ENCODE results near the gene MIER3. TPM values are rescaled to one million over a fixed set of nuclear protein-coding genes. Genes with fewer than 3 reads are reported as not detected.

The MIER3 gene
- total and polyA plus RNA-seq, 2 experiments from 2014 or later, result 5.3 to 20.0 TPM

DNA sequence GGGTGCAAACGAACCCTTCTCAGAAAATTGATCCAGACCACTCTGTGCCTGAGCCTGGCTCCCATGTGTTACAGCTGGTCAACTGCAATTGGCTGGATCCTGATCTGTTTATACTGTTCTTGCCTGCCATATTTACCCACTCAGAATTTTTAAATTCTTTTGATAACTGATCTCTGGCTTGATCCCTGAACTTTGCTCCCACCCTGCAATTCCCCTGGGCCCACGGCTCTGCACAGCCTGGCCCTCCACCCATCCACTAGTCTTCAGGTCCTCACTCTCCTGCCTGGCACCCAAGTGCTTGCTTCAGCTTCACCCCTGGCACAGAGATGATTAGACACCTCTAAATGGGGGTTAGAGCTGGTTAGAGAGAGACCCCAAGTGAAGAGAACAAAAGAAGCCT is 25.9 kb upstream of the MIER3 start:
- Histone ChIP-seq H3K27ac (no peak overlapping the region), H3K9me2 (ENCODE audit: insufficient read depth) (no peaks in the 10 kb centered on the region), H2AFZ (no peak overlapping the region), H3K79me2 (ENCODE audit: insufficient read depth) (no peaks in the 10 kb centered on the region), H3K4me3 (no peak overlapping the region), H3K4me1 (ENCODE audit: insufficient read depth) (no peaks in the 10 kb centered on the region), H3K4me2 (ENCODE audit: unreplicated experiment) (no peak overlapping the region), H4K20me1 (ENCODE audit: insufficient read depth) (no peaks in the 10 kb centered on the region), H3K9ac (no peak overlapping the region), H3F3A (ENCODE audit: insufficient read depth) (no peaks in the 10 kb centered on the region), H3K36me3 (ENCODE audit: low read depth) (no peaks in the 10 kb centered on the region), H3K9me3 (ENCODE audit: low read depth) (no peaks in the 10 kb centered on the region), H3K27me3 (replicated peaks; ENCODE audit: insufficient read depth) (peaks cover 39% of the 10 kb centered on the region)
- no peak for DNase-seq
- 18 to 23% methylated on average over 2 of the region's 2 CpGs for WGBS, 2 experiments (ENCODE audit: low coverage in 1 of 2, low lambda C conversion rate in 2 of 2, missing lambda C conversion rate in 2 of 2)
- in situ Hi-C loops (cut with MboI), result no loop called here
- TF ChIP-seq EZH2phosphoT487 (IDR thresholded peaks at IDR 0.05; ENCODE audit: insufficient read depth, low read depth), result no peak
- no peak for TF ChIP-seq EZH2 (IDR thresholded peaks at IDR 0.05; ENCODE audit: insufficient read depth, poor library complexity, severe bottlenecking)

DNA sequence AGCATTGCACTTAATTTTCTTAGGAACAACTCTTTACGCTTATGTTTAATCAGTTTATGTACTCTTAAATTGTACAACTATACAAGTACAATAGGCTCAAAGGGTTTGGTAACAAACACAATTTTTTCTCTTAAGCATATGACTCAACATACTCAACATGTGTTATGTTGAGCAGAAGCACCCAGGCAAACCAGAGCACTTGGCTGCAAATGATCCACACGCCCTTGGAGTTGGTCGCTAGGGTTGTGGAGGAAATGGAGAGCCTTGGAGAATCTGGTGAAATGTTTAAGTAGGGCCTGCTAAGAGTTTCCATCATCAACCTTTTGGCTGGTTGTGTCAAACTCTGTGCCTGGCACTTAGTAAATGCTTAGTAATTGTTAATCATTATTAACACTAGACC is 25.1 kb upstream of the MIER3 start:
- Histone ChIP-seq H4K20me1 (ENCODE audit: insufficient read depth) (no peaks in the 10 kb centered on the region), H2AFZ (no peak overlapping the region), H3K27me3 (replicated peaks; ENCODE audit: insufficient read depth) (peaks cover 36% of the 10 kb centered on the region), H3K27ac (no peak overlapping the region), H3F3A (ENCODE audit: insufficient read depth) (no peaks in the 10 kb centered on the region), H3K9me2 (ENCODE audit: insufficient read depth) (no peaks in the 10 kb centered on the region), H3K4me2 (ENCODE audit: unreplicated experiment) (no peak overlapping the region), H3K79me2 (ENCODE audit: insufficient read depth) (no peaks in the 10 kb centered on the region), H3K36me3 (ENCODE audit: low read depth) (no peaks in the 10 kb centered on the region), H3K4me3 (no peak overlapping the region), H3K4me1 (ENCODE audit: insufficient read depth) (no peaks in the 10 kb centered on the region), H3K9me3 (ENCODE audit: low read depth) (no peaks in the 10 kb centered on the region), H3K9ac (no peak overlapping the region)
- no peak for DNase-seq
- 55 to 59% methylated on average over 3 of the region's 3 CpGs for WGBS, 2 experiments (ENCODE audit: low coverage in 1 of 2, low lambda C conversion rate in 2 of 2, missing lambda C conversion rate in 2 of 2)
- in situ Hi-C loops (cut with MboI), result no loop called here
- TF ChIP-seq EZH2phosphoT487 (IDR thresholded peaks at IDR 0.05; ENCODE audit: insufficient read depth, low read depth) (no peak), EZH2 (IDR thresholded peaks at IDR 0.05; ENCODE audit: insufficient read depth, poor library complexity, severe bottlenecking) (no peak)

GRCh38 chr5:56974241-56974640 is 22.3 kb upstream of the MIER3 start:
- Histone ChIP-seq H3K9ac (no peak overlapping the region), H3K27ac (no peak overlapping the region), H4K20me1 (ENCODE audit: insufficient read depth) (no peaks in the 10 kb centered on the region), H2AFZ (no peak overlapping the region), H3F3A (ENCODE audit: insufficient read depth) (no peaks in the 10 kb centered on the region), H3K27me3 (replicated peaks; ENCODE audit: insufficient read depth) (peaks cover 36% of the 10 kb centered on the region), H3K9me2 (ENCODE audit: insufficient read depth) (no peaks in the 10 kb centered on the region), H3K79me2 (ENCODE audit: insufficient read depth) (no peaks in the 10 kb centered on the region), H3K9me3 (ENCODE audit: low read depth) (no peaks in the 10 kb centered on the region), H3K36me3 (ENCODE audit: low read depth) (no peaks in the 10 kb centered on the region), H3K4me3 (no peak overlapping the region), H3K4me1 (ENCODE audit: insufficient read depth) (no peaks in the 10 kb centered on the region), H3K4me2 (ENCODE audit: unreplicated experiment) (no peak overlapping the region)
- in situ Hi-C loops (cut with MboI), result no loop called here
- DNase-seq, result no peak
- WGBS, 2 experiments (ENCODE audit: low coverage in 1 of 2, low lambda C conversion rate in 2 of 2, missing lambda C conversion rate in 2 of 2), result 45 to 46% methylated on average over 2 of the region's 2 CpGs
- TF ChIP-seq EZH2phosphoT487 (IDR thresholded peaks at IDR 0.05; ENCODE audit: insufficient read depth, low read depth), result no peak
- no peak for TF ChIP-seq EZH2 (IDR thresholded peaks at IDR 0.05; ENCODE audit: insufficient read depth, poor library complexity, severe bottlenecking)

GRCh38 chr5:56973473-56973872 is 21.6 kb upstream of the MIER3 start:
- no peak for DNase-seq
- Histone ChIP-seq H3K27ac (no peak overlapping the region), H3K4me2 (ENCODE audit: unreplicated experiment) (no peak overlapping the region), H2AFZ (no peak overlapping the region), H3K9me3 (ENCODE audit: low read depth) (no peaks in the 10 kb centered on the region), H3K9me2 (ENCODE audit: insufficient read depth) (no peaks in the 10 kb centered on the region), H3K9ac (no peak overlapping the region), H3K4me3 (no peak overlapping the region), H3K79me2 (ENCODE audit: insufficient read depth) (no peaks in the 10 kb centered on the region), H4K20me1 (ENCODE audit: insufficient read depth) (no peaks in the 10 kb centered on the region), H3F3A (ENCODE audit: insufficient read depth) (no peaks in the 10 kb centered on the region), H3K36me3 (ENCODE audit: low read depth) (no peaks in the 10 kb centered on the region), H3K4me1 (ENCODE audit: insufficient read depth) (no peaks in the 10 kb centered on the region), H3K27me3 (replicated peaks; ENCODE audit: insufficient read depth) (peaks cover 28% of the 10 kb centered on the region)
- no peak for TF ChIP-seq EZH2phosphoT487 (IDR thresholded peaks at IDR 0.05; ENCODE audit: insufficient read depth, low read depth)
- no peak for TF ChIP-seq EZH2 (IDR thresholded peaks at IDR 0.05; ENCODE audit: insufficient read depth, poor library complexity, severe bottlenecking)
- in situ Hi-C loops (cut with MboI), result no loop called here
- 32 to 41% methylated on average over 6 of the region's 6 CpGs for WGBS, 2 experiments (ENCODE audit: low coverage in 1 of 2, low lambda C conversion rate in 2 of 2, missing lambda C conversion rate in 2 of 2)

DNA sequence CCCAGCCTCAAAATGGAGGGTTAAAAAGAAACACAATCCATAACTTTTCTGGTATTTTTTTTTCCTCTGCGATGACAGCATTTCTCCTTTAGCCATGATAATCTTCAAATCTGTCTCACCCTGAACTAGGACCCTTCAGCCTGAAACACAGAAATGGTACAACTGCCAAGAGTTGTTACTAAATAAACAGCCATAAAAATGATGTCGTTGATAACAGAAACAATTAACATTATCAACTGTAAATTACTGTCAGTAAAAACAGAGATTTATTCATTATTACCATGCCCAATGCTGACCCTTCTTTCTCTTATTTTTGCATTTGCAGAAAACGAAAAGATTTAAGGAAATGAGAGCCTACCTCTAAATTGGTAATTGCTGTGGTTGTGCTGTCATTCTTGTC is 19.4 kb upstream of the MIER3 start:
- no peak overlapping the region for H3K9ac ChIP-seq
- H3K4me2 ChIP-seq (ENCODE audit: unreplicated experiment), result no peak overlapping the region
- H3K4me3 ChIP-seq, result no peak overlapping the region
- no peak overlapping the region for H2AFZ ChIP-seq
- 43 to 50% methylated on average over 3 of the region's 3 CpGs for WGBS, 2 experiments (ENCODE audit: low coverage in 1 of 2, low lambda C conversion rate in 2 of 2, missing lambda C conversion rate in 2 of 2)
- in situ Hi-C loops (cut with MboI), result no loop called here
- no peak overlapping the region for H3K27ac ChIP-seq
- H4K20me1 ChIP-seq (ENCODE audit: insufficient read depth), result no peaks in the 10 kb centered on the region
- H3K36me3 ChIP-seq (ENCODE audit: low read depth), result no peaks in the 10 kb centered on the region
- TF ChIP-seq EZH2phosphoT487 (IDR thresholded peaks at IDR 0.05; ENCODE audit: insufficient read depth, low read depth), result no peak
- TF ChIP-seq EZH2 (IDR thresholded peaks at IDR 0.05; ENCODE audit: insufficient read depth, poor library complexity, severe bottlenecking), result no peak
- no peaks in the 10 kb centered on the region for H3K9me3 ChIP-seq (ENCODE audit: low read depth)
- DNase-seq, result no peak
- peaks cover 28% of the 10 kb centered on the region for H3K27me3 ChIP-seq (replicated peaks; ENCODE audit: insufficient read depth)
- H3F3A ChIP-seq (ENCODE audit: insufficient read depth), result no peaks in the 10 kb centered on the region
- no peaks in the 10 kb centered on the region for H3K9me2 ChIP-seq (ENCODE audit: insufficient read depth)
- no peaks in the 10 kb centered on the region for H3K79me2 ChIP-seq (ENCODE audit: insufficient read depth)
- H3K4me1 ChIP-seq (ENCODE audit: insufficient read depth), result no peaks in the 10 kb centered on the region
